ENCODE measurements around the gene BTAF1. TPM values are rescaled to one million over a fixed set of nuclear protein-coding genes. Genes with fewer than 3 reads are reported as not detected.

The BTAF1 gene
- polyA plus RNA-seq, 1 donor (not counting 4 experiments of a cell fraction or from before 2014, with no cell fraction given): 42.9 TPM

DNA sequence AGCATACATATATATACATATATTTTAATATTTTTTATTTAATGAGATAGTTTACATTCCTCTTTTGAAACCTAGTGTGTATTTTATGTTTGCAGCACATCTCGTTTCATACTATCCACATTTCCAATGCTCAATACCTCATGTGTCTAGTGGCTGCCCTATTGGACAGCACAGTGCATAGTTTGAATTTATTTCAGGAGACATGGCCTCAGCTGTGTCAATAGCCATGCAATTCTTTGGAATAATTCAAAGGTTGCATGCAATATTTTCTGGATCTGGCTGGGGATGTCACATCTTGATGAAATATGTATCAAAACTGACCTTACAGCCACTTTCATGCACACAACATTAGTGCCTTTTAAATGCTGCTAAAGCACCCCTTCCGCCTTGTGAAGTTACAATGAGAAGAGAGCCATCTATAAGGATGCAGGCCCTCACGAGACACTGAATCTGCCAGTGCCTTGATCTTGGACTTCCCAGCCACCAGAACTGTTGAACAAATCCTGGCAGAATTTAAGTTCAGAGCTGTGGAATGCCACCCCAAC, 27.3 kb upstream of the BTAF1 start:
- FAIRE-seq: no peak
- Histone ChIP-seq H3K9ac (ENCODE audit: control insufficient read depth, extremely low read depth, insufficient read depth, low read length) (no peak overlapping the region), H3K4me3 (ENCODE audit: control insufficient read depth in 2 of 3, extremely low read depth in 1 of 3, insufficient read depth in 2 of 3, low read depth in 1 of 3, low read length in 3 of 3) (no peak overlapping the region), H3K27ac (ENCODE audit: control insufficient read depth, insufficient read depth, low read length) (no peak overlapping the region), H3K27me3 (ENCODE audit: control insufficient read depth, extremely low read depth, insufficient read depth, low read length) (no peaks in the 10 kb centered on the region), H3K36me3 (ENCODE audit: control insufficient read depth in 2 of 2, extremely low read depth in 1 of 2, insufficient read depth in 2 of 2, low read length in 2 of 2) (no peaks in the 10 kb centered on the region), H4K20me1 (ENCODE audit: control insufficient read depth, extremely low read depth, insufficient read depth, low read length) (no peaks in the 10 kb centered on the region), H3K4me1 (ENCODE audit: control insufficient read depth, extremely low read depth, insufficient read depth, low read length) (peaks cover 3% of the 10 kb centered on the region), H3K9me1 (ENCODE audit: control insufficient read depth, extremely low read depth, insufficient read depth, low read length) (no peaks in the 10 kb centered on the region), H3K9me3 (ENCODE audit: control insufficient read depth, low read depth, low read length) (no peaks in the 10 kb centered on the region), H3K4me2 (ENCODE audit: control insufficient read depth, extremely low read depth, insufficient read depth, low read depth, low read length) (no peak overlapping the region), H2AFZ (ENCODE audit: control insufficient read depth, low read length) (no peak overlapping the region), H3K79me2 (ENCODE audit: control insufficient read depth, insufficient read depth, low read length) (no peaks in the 10 kb centered on the region)
- dilution Hi-C loops (cut with MboI; ENCODE audit: extremely low pct_ligation_motif_present, low sequenced_read_pairs): no loop called here
- no peak for DNase-seq (ENCODE audit: low read depth, low spot score)
- no peak for TF ChIP-seq EZH2 (IDR thresholded peaks at IDR 0.05; ENCODE audit: low read length)
- TF ChIP-seq, protein P1, sequence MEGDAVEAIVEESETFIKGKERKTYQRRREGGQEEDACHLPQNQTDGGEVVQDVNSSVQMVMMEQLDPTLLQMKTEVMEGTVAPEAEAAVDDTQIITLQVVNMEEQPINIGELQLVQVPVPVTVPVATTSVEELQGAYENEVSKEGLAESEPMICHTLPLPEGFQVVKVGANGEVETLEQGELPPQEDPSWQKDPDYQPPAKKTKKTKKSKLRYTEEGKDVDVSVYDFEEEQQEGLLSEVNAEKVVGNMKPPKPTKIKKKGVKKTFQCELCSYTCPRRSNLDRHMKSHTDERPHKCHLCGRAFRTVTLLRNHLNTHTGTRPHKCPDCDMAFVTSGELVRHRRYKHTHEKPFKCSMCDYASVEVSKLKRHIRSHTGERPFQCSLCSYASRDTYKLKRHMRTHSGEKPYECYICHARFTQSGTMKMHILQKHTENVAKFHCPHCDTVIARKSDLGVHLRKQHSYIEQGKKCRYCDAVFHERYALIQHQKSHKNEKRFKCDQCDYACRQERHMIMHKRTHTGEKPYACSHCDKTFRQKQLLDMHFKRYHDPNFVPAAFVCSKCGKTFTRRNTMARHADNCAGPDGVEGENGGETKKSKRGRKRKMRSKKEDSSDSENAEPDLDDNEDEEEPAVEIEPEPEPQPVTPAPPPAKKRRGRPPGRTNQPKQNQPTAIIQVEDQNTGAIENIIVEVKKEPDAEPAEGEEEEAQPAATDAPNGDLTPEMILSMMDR (optimal IDR thresholded peaks at IDR 0.05 in 1 of 3, IDR thresholded peaks at IDR 0.05 in 1 of 3, conservative IDR thresholded peaks at IDR 0.05 in 1 of 3; ENCODE audit: extremely low read depth in 1 of 3, insufficient read depth in 2 of 3, low read length in 3 of 3): no peak

DNA sequence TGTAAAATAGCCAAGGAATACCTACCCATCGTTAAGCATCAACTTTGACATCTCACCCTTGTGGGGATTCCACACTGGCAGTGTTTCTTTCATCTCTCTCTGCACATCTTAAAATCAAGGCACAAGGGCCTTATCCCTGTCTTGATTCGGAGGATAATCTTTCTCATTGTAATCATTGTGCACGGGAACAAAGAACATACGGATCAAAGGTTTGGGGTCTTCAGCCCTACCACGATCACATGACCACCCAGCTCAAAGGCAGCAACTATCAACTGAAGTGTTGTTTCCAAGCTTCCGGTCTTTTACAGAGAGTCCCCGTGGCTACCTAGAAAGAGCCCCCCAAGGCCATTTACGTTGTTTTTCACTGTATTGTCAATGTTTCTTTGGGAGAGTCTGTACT, 26.1 kb upstream of the BTAF1 start:
- H3K4me3 ChIP-seq (ENCODE audit: control insufficient read depth in 2 of 3, extremely low read depth in 1 of 3, insufficient read depth in 2 of 3, low read depth in 1 of 3, low read length in 3 of 3): no peak overlapping the region
- no peaks in the 10 kb centered on the region for H3K27me3 ChIP-seq (ENCODE audit: control insufficient read depth, extremely low read depth, insufficient read depth, low read length)
- H3K9me1 ChIP-seq (ENCODE audit: control insufficient read depth, extremely low read depth, insufficient read depth, low read length): no peaks in the 10 kb centered on the region
- H3K4me2 ChIP-seq (ENCODE audit: control insufficient read depth, extremely low read depth, insufficient read depth, low read depth, low read length): no peak overlapping the region
- dilution Hi-C loops (cut with MboI; ENCODE audit: extremely low pct_ligation_motif_present, low sequenced_read_pairs): no loop called here
- no peaks in the 10 kb centered on the region for H3K36me3 ChIP-seq (ENCODE audit: control insufficient read depth in 2 of 2, extremely low read depth in 1 of 2, insufficient read depth in 2 of 2, low read length in 2 of 2)
- no peaks in the 10 kb centered on the region for H3K79me2 ChIP-seq (ENCODE audit: control insufficient read depth, insufficient read depth, low read length)
- no peaks in the 10 kb centered on the region for H3K9me3 ChIP-seq (ENCODE audit: control insufficient read depth, low read depth, low read length)
- FAIRE-seq (no peak), DNase-seq (ENCODE audit: low read depth, low spot score) (no peak)
- H4K20me1 ChIP-seq (ENCODE audit: control insufficient read depth, extremely low read depth, insufficient read depth, low read length): no peaks in the 10 kb centered on the region
- H3K27ac ChIP-seq (ENCODE audit: control insufficient read depth, insufficient read depth, low read length): no peak overlapping the region
- H2AFZ ChIP-seq (ENCODE audit: control insufficient read depth, low read length): no peak overlapping the region
- no peak for TF ChIP-seq EZH2 (IDR thresholded peaks at IDR 0.05; ENCODE audit: low read length)
- TF ChIP-seq, protein P1 (optimal IDR thresholded peaks at IDR 0.05 in 1 of 3, IDR thresholded peaks at IDR 0.05 in 1 of 3, conservative IDR thresholded peaks at IDR 0.05 in 1 of 3; ENCODE audit: extremely low read depth in 1 of 3, insufficient read depth in 2 of 3, low read length in 3 of 3): no peak
- peaks cover 14% of the 10 kb centered on the region for H3K4me1 ChIP-seq (ENCODE audit: control insufficient read depth, extremely low read depth, insufficient read depth, low read length)
- no peak overlapping the region for H3K9ac ChIP-seq (ENCODE audit: control insufficient read depth, extremely low read depth, insufficient read depth, low read length)

Data from keratinocyte (primary cell).